Measurements from ENCODE around the gene TNFRSF1A.

DNA sequence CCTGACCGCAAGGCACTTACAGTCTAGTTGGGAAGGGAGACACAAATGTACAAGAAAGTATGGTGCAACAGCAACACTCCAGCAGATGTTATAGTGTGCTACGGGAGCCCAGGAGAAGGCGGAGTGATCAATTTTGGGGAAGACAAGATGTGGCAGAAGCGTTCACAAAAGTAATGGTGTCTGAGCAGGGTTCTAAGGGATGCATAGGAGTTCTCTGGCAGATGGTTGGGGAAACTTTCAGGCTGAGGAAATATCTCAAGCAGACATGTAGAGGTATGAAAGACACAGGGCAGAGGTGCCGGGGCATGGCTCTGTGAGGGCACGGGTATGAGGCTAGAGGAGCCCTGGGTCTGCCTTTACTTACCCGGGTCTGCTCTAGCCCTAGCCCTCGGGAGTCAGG, 5.1 kb upstream of the TNFRSF1A start:
- TF ChIP-seq, protein P1, sequence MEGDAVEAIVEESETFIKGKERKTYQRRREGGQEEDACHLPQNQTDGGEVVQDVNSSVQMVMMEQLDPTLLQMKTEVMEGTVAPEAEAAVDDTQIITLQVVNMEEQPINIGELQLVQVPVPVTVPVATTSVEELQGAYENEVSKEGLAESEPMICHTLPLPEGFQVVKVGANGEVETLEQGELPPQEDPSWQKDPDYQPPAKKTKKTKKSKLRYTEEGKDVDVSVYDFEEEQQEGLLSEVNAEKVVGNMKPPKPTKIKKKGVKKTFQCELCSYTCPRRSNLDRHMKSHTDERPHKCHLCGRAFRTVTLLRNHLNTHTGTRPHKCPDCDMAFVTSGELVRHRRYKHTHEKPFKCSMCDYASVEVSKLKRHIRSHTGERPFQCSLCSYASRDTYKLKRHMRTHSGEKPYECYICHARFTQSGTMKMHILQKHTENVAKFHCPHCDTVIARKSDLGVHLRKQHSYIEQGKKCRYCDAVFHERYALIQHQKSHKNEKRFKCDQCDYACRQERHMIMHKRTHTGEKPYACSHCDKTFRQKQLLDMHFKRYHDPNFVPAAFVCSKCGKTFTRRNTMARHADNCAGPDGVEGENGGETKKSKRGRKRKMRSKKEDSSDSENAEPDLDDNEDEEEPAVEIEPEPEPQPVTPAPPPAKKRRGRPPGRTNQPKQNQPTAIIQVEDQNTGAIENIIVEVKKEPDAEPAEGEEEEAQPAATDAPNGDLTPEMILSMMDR (IDR thresholded peaks at IDR 0.05): no peak
- TF ChIP-seq POLR2A (IDR thresholded peaks at IDR 0.05): no peak

Data from esophagus squamous epithelium (tissue), 4 donors.